ENCODE data around the gene MCFD2.

GRCh38 chr2:46926863-46927262 lies 11.3 kb upstream of the MCFD2 start:
- TF ChIP-seq CTCF (IDR thresholded peaks at IDR 0.05 in 8 of 11, conservative IDR thresholded peaks at IDR 0.05 in 3 of 11) (no peak), POLR2AphosphoS5 (IDR thresholded peaks at IDR 0.05) (no peak)
